GM12872 (cell line): Measurements from ENCODE around the gene HMX3.

ENCODE experiments used
- TF ChIP-seq, protein P1 (sequence below): IDR thresholded peaks from 3 replicates; pipeline ENCODE4 v1.5.1; 2011; ENCODE audit warnings: low read depth, mild to moderate bottlenecking, low read length, moderate library complexity; ENCODE audit not compliant: insufficient read depth

The HMX3 gene

GRCh38 chr10:123097039-123097438, 38.7 kb upstream of the HMX3 start:
- TF ChIP-seq, protein P1, sequence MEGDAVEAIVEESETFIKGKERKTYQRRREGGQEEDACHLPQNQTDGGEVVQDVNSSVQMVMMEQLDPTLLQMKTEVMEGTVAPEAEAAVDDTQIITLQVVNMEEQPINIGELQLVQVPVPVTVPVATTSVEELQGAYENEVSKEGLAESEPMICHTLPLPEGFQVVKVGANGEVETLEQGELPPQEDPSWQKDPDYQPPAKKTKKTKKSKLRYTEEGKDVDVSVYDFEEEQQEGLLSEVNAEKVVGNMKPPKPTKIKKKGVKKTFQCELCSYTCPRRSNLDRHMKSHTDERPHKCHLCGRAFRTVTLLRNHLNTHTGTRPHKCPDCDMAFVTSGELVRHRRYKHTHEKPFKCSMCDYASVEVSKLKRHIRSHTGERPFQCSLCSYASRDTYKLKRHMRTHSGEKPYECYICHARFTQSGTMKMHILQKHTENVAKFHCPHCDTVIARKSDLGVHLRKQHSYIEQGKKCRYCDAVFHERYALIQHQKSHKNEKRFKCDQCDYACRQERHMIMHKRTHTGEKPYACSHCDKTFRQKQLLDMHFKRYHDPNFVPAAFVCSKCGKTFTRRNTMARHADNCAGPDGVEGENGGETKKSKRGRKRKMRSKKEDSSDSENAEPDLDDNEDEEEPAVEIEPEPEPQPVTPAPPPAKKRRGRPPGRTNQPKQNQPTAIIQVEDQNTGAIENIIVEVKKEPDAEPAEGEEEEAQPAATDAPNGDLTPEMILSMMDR: no peak

DNA sequence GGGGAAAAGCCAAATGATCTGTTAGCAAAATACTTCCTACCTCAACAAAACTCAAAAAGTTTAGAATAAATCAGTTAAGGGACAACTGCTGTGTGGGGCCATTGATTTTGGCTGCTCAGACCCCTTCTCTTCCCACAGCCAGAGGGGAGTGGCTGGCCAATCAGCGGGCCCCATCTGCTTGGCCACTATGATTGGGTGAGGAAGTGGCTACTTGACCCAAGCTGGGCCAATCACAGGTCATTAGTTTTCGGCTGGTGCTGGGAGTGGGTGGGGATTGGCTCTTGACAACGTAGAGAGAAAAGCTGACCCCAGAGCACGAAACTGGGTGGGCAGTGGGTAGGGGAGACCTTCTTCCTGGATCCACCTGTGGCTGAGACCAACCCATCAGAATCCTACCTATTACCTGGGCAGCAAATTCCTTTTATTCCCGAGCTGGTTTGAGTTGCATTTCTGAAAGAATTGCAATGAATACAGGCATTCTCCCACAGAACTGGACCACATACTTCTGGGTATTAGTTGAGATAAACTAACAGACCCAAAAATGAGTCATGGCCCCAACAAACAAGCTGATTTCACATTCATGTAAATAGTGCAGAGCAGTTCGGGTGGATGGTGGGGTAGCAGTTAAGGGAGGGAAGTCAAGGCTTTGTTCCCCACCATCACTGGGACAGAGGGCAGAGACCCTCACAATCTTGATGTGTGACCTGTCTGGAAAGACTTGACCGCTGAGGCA, 35.6 kb upstream of the HMX3 start:
- TF ChIP-seq, protein P1: no peak

GRCh38 chr10:123101872-123102271, 33.9 kb upstream of the HMX3 start:
- TF ChIP-seq, protein P1: no peak

GRCh38 chr10:123102673-123103072, 33.1 kb upstream of the HMX3 start:
- TF ChIP-seq, protein P1: no peak

- TF ChIP-seq, protein P1: no peak
Measured at GRCh38 chr10:123103944-123104343, 31.8 kb upstream of the HMX3 start.

GRCh38 chr10:123109466-123109865, 26.3 kb upstream of the HMX3 start:
- TF ChIP-seq, protein P1: no peak

DNA sequence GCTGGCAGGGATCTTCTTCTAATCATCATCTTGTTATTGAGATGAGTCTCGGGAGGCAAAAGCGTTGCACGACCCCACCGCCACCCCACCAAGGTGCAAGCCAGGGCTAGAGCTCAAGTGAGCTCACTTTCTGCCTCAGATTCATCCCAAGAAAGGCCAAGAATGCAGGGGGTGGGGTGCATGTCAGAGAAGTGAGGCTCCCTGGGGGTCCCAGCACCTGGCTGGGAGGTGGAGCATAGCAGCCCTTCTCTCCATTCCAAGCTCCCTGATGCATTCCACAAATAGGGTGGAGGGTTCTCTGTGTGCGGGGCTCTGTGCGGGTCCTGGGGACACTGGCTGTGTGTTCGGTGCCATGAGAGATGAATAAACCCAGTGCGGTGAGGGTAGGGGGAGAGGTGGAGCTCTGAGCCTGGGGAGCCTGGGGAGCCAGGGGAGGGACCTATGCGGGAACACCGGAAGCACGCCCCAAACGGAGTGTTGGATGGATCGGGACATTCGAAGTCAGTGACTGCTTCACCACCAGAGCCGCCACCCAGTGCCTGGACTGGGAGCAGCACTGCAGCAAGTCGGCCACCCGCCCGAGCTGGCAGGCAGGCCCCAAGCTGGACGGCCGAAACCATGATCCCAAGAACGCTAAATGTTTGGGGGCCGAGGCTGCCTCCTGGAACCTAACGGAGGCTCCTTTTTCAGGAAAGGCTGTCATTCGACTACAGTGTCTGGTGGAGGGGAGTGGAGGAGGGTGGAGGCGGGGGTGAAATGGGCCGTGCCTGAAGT, 17.9 kb upstream of the HMX3 start:
- TF ChIP-seq, protein P1: no peak
